ENCODE data around the gene CLEC2L.

CLEC2L gene

DNA sequence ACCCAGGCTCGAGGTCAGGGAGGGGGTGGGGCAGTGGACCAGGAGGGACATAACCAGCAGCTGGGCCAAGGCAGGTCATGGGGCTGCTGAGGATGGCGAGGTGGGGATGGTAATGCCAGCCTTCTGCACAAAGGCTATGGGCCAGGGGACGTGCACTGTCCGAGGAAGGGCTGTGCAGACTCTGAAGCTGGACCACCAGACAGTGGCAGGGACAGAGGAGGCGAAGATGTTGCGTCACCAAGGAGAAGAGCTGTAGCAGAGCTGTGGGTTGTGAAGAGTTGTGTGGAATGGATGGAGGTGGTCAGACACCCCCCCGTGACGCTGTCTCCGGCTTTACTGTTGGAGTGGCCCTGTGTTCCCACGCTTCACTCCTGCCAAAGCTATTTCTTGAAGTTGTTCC is 1.8 kb downstream of the CLEC2L start:
- CTCF ChIA-PET: interaction anchor here (0.7 kb wide), 1 partner anchor 47 kb away, joined by 4 read pairs; no protein-coding TSS in a partner anchor
- DNase-seq (ENCODE audit: low spot score): no peak

GRCh38 chr7:139525750-139526149 is 2.3 kb downstream of the CLEC2L start:
- ChIA-PET CTCF (no interaction called here), POLR2A (ENCODE audit: low non-redundant PET) (no interaction called here)
- H3K27ac ChIP-seq: no peak overlapping the region
- TF ChIP-seq, protein P1, sequence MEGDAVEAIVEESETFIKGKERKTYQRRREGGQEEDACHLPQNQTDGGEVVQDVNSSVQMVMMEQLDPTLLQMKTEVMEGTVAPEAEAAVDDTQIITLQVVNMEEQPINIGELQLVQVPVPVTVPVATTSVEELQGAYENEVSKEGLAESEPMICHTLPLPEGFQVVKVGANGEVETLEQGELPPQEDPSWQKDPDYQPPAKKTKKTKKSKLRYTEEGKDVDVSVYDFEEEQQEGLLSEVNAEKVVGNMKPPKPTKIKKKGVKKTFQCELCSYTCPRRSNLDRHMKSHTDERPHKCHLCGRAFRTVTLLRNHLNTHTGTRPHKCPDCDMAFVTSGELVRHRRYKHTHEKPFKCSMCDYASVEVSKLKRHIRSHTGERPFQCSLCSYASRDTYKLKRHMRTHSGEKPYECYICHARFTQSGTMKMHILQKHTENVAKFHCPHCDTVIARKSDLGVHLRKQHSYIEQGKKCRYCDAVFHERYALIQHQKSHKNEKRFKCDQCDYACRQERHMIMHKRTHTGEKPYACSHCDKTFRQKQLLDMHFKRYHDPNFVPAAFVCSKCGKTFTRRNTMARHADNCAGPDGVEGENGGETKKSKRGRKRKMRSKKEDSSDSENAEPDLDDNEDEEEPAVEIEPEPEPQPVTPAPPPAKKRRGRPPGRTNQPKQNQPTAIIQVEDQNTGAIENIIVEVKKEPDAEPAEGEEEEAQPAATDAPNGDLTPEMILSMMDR (conservative IDR thresholded peaks at IDR 0.05; ENCODE audit: low read depth): no peak
- no peak for DNase-seq (ENCODE audit: low spot score)

More for the DNA sequence above, 1.8 kb downstream of the CLEC2L start:
- POLR2A ChIA-PET (ENCODE audit: low non-redundant PET): no interaction called here
- H3K27ac ChIP-seq: no peak overlapping the region
- TF ChIP-seq, protein P1 (conservative IDR thresholded peaks at IDR 0.05; ENCODE audit: low read depth): no peak

DNA sequence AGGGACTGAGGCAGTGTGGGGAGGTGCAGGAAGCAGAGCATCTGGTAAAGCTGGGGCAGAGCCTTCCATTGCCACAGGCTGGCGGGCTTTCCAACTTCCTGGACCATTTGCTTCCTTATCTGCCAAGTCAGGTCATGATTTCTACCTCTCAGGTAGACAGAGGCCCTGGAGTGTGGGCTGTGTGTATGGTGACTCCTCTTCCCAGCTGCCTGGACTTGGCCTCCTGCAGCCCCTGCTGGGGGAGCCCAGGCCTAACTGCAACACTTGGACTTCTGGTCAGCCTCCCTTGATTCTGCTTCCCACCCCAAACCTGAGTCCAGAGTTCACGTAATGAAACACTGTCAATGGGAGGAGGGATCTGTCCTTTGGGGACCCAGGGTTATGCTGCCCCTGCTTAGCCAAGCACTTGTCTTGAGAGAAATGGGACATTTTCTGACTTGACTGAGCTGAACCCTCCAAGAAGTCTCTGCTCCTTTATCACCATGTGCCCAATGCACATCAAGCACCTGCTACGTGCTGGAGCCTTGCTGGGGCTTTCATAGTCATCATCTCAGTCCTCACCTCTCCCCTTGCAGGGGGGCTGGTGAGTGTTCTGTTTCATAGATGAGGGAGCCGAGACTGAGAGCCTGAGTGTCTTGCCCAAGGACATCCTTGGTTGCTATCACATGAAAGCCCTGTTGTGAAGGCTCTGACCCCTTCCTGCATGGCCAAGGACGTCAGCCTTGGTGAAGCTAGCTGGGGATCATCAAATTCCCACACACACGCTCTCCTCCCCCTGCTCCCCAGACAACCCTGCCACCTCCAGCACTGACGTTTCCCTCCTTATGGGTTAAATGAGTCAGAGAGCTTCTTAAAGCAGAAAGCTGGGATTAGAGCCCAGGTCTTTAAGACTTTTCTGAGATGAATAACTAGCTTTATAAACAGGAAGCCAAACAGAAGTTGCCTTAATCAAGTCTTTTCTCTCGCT is 3.4 kb downstream of the CLEC2L start:
- ChIA-PET POLR2A (ENCODE audit: low non-redundant PET) (no interaction called here), CTCF (no interaction called here)
- H3K27ac ChIP-seq: no peak overlapping the region
- TF ChIP-seq, protein P1 (conservative IDR thresholded peaks at IDR 0.05; ENCODE audit: low read depth): no peak
- DNase-seq (ENCODE audit: low spot score): no peak

- TF ChIP-seq, protein P1 (conservative IDR thresholded peaks at IDR 0.05; ENCODE audit: low read depth): no peak
- POLR2A ChIA-PET (ENCODE audit: low non-redundant PET): no interaction called here
- no peak for DNase-seq (ENCODE audit: low spot score)
- no peak overlapping the region for H3K27ac ChIP-seq
- CTCF ChIA-PET: no interaction called here
Measured at GRCh38 chr7:139531094-139531493, 7.6 kb downstream of the CLEC2L start.

DNA sequence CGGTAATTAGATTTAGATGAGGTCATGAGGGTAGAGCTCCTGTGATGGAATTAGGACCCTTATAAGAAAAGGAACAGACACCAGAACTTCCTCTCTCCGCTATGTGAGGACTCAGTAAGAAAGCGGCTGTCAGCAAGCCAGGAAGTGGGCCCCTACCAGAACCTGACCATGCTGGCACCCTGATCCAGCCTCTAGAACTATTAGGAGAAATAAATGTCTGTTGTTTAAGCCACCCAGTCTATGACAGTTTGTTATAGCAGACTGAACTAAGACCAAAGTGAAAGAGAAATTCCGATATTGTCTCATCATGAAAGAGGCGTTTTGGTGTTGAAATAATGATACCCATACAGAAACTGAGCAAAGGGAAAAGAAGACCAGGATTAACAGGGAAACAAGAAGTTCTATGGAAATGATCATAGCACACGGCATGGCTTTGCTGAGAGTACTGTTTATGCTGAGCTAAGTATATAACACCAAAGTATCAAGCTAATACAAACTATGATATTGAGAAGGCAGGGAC is 9.2 kb downstream of the CLEC2L start:
- CTCF ChIA-PET: no interaction called here
- TF ChIP-seq, protein P1 (conservative IDR thresholded peaks at IDR 0.05; ENCODE audit: low read depth): no peak
- no peak overlapping the region for H3K27ac ChIP-seq
- POLR2A ChIA-PET (ENCODE audit: low non-redundant PET): no interaction called here
- no peak for DNase-seq (ENCODE audit: low spot score)

- no peak for DNase-seq (ENCODE audit: low spot score)
- CTCF ChIA-PET: no interaction called here
- H3K27ac ChIP-seq: no peak overlapping the region
- TF ChIP-seq, protein P1 (conservative IDR thresholded peaks at IDR 0.05; ENCODE audit: low read depth): no peak
- POLR2A ChIA-PET (ENCODE audit: low non-redundant PET): no interaction called here
Measured at GRCh38 chr7:139534096-139534495, 10.6 kb downstream of the CLEC2L start.

All from RWPE1 (cell line).